Vagina (tissue), 2 donors: ENCODE data around the gene RHOV. TPM values are rescaled to one million over a fixed set of nuclear protein-coding genes. Genes with fewer than 3 reads are reported as not detected.
"Not testable (repeated sequence)": the region's sequence is repeated elsewhere in the genome, so short reads cannot be mapped to it uniquely, and the experiment has no call there.

Source experiments
- DNase-seq, 2 donors: peaks; one replicate each; pipeline ENCODE4 v3.0.0-alpha.2; 2017; ENCODE audit errors: extremely low spot score in 2 of 2
- H3K27ac ChIP-seq: fragments of 200-600 bp; sonication (generic); one replicate; pipeline ENCODE4 v1.5.1; 2019
- H3K27me3 ChIP-seq: fragments of 200-600 bp; sonication (generic); one replicate; pipeline ENCODE4 v1.5.1; 2019
- H3K36me3 ChIP-seq, 2 donors: fragments of 200-600 bp; sonication (generic); one replicate each; pipeline ENCODE4 v1.5.1; 2017 to 2019
- H3K4me1 ChIP-seq: fragments of 200-600 bp; sonication (generic); one replicate; pipeline ENCODE4 v1.5.1; 2019
- H3K4me3 ChIP-seq, 2 donors: fragments of 200-600 bp; sonication (generic); 1 replicate in 1 of 2; 2 replicates in 1 of 2; pipeline ENCODE4 v1.5.1; 2016 to 2019
- H3K9me3 ChIP-seq: fragments of 200-600 bp; sonication (generic); one replicate; pipeline ENCODE4 v1.5.1; 2019
- CTCF ChIP-seq, 3 experiments: fragments of 450-650 bp in 2 of 3; fragments of 200-600 bp in 1 of 3; sonication (generic) in 1 of 3; IDR thresholded peaks; one replicate each; pipeline ENCODE4 v1.5.1; 2017 to 2019; ENCODE audit warnings: antibody characterized with exemption in 3 of 3, mild to moderate bottlenecking in 2 of 3, moderate library complexity in 2 of 3
- POLR2A ChIP-seq, 2 donors: fragments of 450-650 bp; IDR thresholded peaks; one replicate each; pipeline ENCODE4 v1.6.1; 2017; ENCODE audit warnings: antibody characterized with exemption in 2 of 2, mild to moderate bottlenecking in 2 of 2, moderate library complexity in 2 of 2
- POLR2AphosphoS5 ChIP-seq, 2 donors: sonication (generic); formaldehyde crosslinking; IDR thresholded peaks; one replicate each; pipeline ENCODE4 v1.9.0; 2017; ENCODE audit warnings: antibody characterized with exemption in 2 of 2, mild to moderate bottlenecking in 2 of 2, low read depth in 1 of 2; ENCODE audit not compliant: insufficient read depth in 1 of 2
- intact Hi-C: fragments of 100-400 bp; cut with DNase I; formaldehyde crosslinking; loops from one replicate; pipeline ENCODE4 v1.15.1; 2023
- total RNA-seq: library from RNA; depleted of rRNA; stranded (reverse); fragments of >200 nt; gene quantifications from one replicate; pipeline ENCODE4 v1.2.3, GENCODE V29; 2016

RHOV gene
- total RNA-seq, 1 donor from 2014 or later, result 32.9 TPM

DNA sequence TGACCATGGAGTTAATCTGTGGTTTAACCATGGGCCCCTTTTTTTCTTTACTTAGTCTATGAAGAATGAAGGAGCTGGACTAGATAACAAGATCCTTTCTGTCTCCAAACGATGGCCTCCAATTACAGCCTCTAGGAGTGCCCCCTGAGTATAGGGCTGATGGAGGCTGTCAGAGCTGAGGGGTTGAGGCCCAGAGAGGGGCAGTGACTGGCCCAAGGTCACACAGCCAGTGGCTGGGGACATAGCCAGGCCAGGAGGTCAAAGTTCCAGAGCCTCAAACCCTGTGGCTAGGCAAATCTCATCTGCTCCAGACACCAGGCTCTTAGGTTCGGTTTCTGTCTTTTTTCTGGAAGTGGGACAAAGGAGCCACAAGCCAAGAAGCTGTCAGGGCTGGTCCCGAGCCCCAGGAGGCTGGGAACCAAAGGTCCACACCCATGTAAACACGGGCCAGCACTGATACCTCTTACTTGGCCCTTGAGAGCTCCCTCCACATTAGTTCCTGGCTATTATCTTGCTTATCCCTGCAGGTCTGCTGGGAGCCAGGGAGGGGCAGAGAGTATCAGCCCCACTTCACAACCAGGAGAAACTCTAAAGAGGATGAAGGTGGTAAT is 10.3 kb downstream of the RHOV start:
- no peaks in the 10 kb centered on the region for H3K4me1 ChIP-seq
- H3K27ac ChIP-seq, result peak overlapping the region; percentile 21
- no peak overlapping the region for H3K4me3 ChIP-seq
- H3K9me3 ChIP-seq, result no peaks in the 10 kb centered on the region
- intact Hi-C loops, result no loop called here
- no peak for DNase-seq
- H3K36me3 ChIP-seq, result no peaks in the 10 kb centered on the region
- TF ChIP-seq CTCF (IDR thresholded peaks at IDR 0.05) (no peak), POLR2AphosphoS5 (IDR thresholded peaks at IDR 0.05; ENCODE audit: insufficient read depth in 1 of 2, low read depth in 1 of 2) (no peak), POLR2A (IDR thresholded peaks at IDR 0.05) (no peak)
- H3K27me3 ChIP-seq, result no peaks in the 10 kb centered on the region

DNA sequence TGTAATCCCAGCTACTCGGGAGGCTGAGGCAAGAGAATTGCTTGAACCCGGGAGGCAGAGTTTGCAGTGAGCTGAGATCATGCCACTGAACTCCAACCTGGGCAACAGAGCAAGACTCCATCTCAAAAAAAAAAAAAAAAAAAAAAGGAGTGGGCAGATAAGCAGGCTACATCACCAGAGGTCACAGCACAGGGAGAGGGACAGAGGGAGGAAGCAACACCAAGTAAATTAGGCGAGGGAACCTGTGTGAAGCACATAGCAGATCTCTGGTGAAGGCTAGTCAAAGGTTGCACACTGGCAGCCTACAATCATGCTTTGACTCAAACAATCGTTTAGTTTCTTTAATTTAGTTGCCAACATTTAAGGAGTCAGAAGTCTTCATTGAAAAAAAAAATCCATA is 12.9 kb downstream of the RHOV start:
- DNase-seq, intact Hi-C loops, H3K27me3 ChIP-seq, H3K9me3 ChIP-seq, H3K4me3 ChIP-seq, H3K27ac ChIP-seq, H3K36me3 ChIP-seq: not testable (repeated sequence)
- H3K4me1 ChIP-seq, result peaks cover 15% of the 10 kb centered on the region

DNA sequence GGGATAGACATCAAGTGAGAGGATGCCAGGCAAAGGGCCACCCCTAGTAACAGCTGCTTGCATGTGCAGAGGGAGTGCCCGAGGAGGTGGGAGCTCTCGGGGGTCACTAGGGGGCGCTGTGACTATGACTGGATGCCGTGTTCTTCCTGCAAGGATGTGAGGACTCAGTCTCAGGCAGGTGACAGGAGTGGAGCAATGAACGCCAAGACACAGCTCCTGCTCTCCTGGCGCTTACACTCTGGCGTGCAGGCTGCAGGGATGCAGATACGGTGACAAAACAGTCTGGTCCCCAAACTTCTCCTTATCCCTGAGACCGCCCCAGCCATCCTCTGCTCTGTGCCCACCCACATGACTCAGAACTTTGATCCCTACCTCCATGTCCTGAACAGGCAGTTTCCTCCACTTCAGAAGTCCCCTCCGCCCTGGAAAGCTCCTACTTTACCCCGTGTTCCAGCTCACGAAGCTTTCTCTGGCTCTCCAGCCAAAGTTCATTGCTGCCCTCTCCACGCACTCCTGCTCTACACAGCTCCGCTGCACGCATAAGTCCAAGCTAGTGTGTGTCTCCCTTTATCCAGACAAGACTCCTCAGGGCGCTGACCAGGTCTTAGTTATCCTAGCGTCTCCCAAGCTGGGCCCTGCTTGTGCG is 14.7 kb downstream of the RHOV start:
- no peaks in the 10 kb centered on the region for H3K9me3 ChIP-seq
- intact Hi-C loops, result loop anchor here (5.0 kb wide), 1 partner anchor 33 kb away; the partner anchor contains the start of gene VPS18
- TF ChIP-seq POLR2A (IDR thresholded peaks at IDR 0.05) (no peak), POLR2AphosphoS5 (IDR thresholded peaks at IDR 0.05; ENCODE audit: insufficient read depth in 1 of 2, low read depth in 1 of 2) (peak in 1 of 2 donors; percentile 43), CTCF (IDR thresholded peaks at IDR 0.05) (peak in 2 of 3 experiments; percentile 58 to 62)
- DNase-seq, result no peak
- no peak overlapping the region for H3K27ac ChIP-seq
- H3K36me3 ChIP-seq, result no peaks in the 10 kb centered on the region
- H3K4me1 ChIP-seq, result peaks cover 15% of the 10 kb centered on the region
- no peaks in the 10 kb centered on the region for H3K27me3 ChIP-seq
- no peak overlapping the region for H3K4me3 ChIP-seq

DNA sequence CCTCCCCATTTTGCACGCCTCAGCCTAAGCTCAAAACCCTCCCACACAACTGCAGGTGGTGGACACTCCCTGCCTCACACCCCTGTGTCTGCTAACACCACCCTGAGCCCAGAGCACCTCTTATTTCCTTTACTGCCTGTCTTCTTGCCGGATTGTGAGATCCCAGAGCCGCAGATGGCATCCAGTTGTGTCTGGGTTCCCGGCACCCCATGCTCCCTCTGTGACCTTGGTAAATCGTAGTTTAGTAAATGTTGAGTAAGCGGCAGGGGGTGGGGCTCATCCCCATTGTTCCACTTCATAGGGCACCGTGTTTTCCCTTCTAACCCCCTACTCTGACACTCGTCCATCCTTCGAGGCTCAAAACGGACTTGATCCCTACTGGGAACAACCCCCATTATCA is 15.3 kb downstream of the RHOV start:
- no peak for TF ChIP-seq CTCF (IDR thresholded peaks at IDR 0.05)
- TF ChIP-seq POLR2AphosphoS5 (IDR thresholded peaks at IDR 0.05; ENCODE audit: insufficient read depth in 1 of 2, low read depth in 1 of 2), result no peak
- no peak for TF ChIP-seq POLR2A (IDR thresholded peaks at IDR 0.05)
- intact Hi-C loops, result loop anchor here (5.0 kb wide), 1 partner anchor 34 kb away; the partner anchor contains the start of gene VPS18
- no peaks in the 10 kb centered on the region for H3K27me3 ChIP-seq
- H3K4me3 ChIP-seq, result no peak overlapping the region
- no peaks in the 10 kb centered on the region for H3K9me3 ChIP-seq
- no peaks in the 10 kb centered on the region for H3K36me3 ChIP-seq
- H3K4me1 ChIP-seq, result peaks cover 15% of the 10 kb centered on the region
- H3K27ac ChIP-seq, result peak overlapping the region; percentile 14
- no peak for DNase-seq

- no peak for DNase-seq
- Histone ChIP-seq H3K27me3 (no peaks in the 10 kb centered on the region), H3K27ac (peak overlapping the region; percentile 56), H3K36me3 (no peaks in the 10 kb centered on the region), H3K9me3 (no peaks in the 10 kb centered on the region), H3K4me1 (peaks cover 15% of the 10 kb centered on the region), H3K4me3 (no peak overlapping the region)
- intact Hi-C loops, result loop anchor here (5.0 kb wide), 1 partner anchor 35 kb away; the partner anchor contains the start of gene VPS18
- TF ChIP-seq POLR2AphosphoS5 (IDR thresholded peaks at IDR 0.05; ENCODE audit: insufficient read depth in 1 of 2, low read depth in 1 of 2), result peak; percentile 30 to 32
- no peak for TF ChIP-seq POLR2A (IDR thresholded peaks at IDR 0.05)
- peak; percentile 66 to 94 (median 89) for TF ChIP-seq CTCF (IDR thresholded peaks at IDR 0.05)
Observed at GRCh38 chr15:40857601-40858341, 16.3 kb downstream of the RHOV start.
